SIG-M5 (cell line): Measurements from ENCODE around the gene CDC7.

Experiments
- DNase-seq: peaks from one replicate; lab custom pipeline; 2025; lab: John Stamatoyannopoulos, UW

CDC7 gene

DNA sequence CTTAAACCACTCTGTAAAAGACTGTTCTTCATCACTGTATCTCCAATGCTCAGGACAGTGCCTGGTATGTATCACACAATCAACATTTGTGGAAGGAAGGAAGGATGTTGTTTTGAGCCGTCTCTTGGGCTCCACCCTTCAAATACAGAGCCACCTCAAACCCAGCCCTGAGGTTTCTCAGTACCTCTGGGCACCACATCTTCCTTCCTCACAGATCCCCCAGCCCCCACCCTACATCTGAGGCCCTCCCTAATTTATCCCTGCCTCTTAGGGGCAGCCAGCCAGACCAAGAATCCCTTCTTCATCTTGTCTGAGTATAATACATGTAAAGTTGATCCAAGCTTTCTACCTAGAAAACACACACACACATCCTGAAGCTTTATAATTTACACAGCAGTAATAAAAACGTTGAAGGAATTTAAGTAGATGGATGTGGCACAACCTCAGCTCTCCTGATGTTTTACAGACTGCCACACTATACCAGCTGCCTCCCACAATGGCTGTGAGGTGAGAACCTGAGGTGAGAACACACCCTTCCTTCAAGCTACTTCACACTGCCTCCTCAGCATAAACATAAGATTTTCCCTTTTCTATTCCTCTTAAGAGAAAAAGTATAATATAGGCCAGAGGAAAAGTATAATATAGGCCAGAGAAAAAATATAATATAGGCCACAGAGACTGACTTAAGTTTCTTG, 48.5 kb downstream of the CDC7 start:
- DNase-seq: no peak

DNA sequence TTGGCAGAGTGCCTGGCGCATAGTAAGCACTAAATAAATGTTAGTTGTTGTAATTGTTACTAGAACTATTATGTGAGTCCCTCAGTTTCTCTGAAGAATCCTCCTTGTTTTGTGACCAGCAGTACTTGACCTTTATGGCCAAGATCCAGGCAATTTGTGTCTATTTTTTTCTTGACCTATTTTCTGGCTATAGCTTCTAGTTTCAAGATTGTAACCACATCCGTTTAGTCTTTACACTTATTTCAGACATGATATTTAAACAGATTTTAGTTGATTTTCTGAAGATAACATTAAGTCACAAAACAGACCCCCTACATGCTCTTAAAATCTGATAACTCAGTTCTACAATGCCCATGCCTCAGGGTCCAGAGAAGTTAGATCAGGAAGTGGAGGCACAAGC, 50.3 kb downstream of the CDC7 start:
- DNase-seq: no peak

DNA sequence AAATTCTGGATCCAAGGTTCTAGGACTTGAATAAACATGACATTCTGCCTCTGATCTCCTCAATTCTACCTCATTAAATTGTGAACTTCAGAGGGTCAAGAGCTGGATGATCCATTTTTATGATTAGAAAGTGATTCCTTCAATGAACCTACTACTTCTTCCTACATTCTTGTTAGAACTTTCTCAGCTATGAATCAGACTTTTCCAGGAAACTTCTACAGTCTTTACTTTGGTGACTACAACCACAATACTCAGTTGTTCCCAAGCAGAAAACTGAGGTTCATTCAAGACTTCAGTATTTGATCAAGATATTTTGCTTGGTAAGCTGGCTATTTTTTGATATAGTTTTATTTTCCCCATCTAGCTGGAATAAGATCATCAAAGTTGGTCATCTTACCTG, 51.4 kb downstream of the CDC7 start:
- no peak for DNase-seq

DNA sequence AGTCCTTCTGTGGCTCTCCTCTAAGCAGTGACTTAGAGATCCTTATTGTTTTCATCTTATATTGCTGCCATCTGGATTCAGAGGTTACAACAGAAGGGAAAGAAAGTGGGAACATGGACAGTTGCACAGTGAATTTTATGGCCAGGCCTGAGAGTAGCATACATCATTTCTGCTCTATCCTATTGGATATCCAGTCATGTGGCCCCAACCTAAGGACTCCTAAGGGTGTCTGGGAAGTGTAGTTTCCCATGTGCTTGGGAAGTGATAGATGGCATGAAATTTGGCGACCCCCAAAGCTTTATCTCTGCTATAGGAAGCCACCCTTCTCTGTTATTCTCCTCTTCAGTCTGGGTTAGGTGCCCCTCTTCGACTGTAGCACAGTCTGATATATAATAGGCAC, 51.9 kb downstream of the CDC7 start:
- no peak for DNase-seq

DNA sequence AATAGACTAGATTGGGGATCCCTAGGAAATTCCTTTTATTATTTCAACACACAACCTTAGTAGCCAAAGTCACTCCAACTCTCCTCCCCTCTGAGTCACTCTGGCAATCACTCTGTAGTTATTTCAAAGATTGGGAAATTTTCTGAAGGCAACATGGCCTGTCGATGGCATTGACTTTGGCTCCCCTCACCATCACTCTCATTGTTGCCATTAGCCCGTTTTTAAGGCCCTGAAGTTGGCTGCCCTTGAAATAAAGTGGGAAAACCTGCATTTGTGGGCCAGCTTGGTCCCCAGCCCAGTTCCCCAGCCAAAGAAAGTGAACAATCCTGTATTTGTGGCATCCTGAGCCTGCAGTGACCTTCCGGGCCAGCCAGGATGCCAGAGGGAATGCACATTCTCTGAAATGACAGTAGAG, 52.5 kb downstream of the CDC7 start:
- DNase-seq: no peak

DNA sequence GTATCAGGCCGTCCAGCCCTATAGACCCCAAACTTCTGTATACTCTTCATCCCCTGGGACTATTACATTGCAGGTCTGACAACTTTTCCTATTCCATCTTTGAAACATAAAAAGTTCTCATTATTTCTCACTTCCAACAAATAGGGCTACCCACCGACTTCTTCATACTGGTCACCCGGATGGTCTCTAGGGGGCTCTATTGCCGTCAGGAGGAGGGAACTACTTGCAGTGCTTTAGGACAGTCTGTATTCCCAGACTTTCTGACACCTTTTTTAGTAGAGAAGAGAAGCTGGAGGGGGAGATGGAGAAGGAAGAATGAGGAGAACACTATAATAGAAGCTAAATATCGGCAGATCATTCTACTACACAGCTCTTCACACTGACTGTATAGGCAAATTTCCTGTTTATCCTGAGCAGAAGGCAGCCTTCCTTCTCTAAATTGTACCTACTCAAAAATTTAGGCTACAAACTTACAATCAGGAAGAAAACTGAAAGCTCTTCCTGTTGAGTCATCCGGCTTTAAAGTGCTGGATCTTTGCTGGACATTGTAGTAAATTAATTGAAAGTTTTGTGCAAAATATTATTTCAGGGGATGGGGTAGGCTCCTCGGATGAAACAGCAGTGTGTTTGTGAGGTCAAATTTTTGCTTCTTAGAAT, 54.6 kb downstream of the CDC7 start:
- DNase-seq: no peak

DNA sequence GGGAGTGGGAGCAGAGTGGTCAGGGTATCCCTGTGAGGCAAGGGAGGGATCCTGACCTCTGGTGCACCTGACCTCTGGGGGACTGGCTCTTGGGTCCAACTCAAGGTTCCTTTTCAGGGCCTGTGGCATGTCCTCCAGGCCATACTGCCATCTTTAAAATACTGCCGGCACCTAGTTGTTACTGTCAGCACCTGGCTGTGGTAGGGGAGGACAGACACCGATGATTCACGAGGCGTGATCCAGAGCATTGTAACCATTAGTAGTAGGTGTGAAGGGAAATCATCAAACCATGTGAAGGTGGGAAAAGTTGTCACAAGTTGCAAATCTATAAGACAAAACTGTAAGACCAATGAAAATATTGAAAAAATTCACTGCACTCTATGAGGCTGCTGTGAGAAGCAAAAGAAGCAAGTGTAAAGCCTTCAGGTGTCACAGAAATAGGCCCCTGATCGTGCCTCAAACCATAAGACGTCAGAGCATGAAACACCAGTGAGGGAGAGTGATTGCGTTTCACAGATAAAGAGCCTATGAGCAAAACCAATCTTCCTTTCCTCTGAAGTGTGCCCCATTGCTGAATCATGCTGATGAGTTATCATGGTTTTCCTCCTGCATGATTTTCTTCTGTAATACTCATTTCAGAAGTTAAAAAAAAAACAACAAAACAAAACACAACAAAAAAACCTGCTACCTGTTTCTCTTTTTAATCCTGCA, 55.3 kb downstream of the CDC7 start:
- no peak for DNase-seq

DNA sequence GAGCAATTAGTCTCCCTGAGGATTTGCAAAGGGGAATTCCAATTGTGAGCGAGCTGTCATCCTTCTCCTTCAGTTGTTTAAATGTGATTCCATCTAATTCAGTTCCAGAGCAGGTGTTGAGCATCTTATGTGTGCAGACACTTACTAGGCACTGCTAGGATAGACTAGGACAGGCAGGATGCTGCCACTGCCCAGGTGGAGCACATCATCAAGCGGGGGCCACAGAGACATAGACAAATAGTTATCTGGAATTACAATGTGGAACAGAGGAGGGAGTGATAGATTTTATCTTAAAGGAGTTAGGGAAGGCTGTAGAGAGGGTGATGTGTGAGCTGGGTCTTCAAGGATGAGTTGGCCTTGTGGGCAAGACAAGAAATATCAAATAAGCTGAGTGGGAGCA, 55.9 kb downstream of the CDC7 start:
- no peak for DNase-seq

DNA sequence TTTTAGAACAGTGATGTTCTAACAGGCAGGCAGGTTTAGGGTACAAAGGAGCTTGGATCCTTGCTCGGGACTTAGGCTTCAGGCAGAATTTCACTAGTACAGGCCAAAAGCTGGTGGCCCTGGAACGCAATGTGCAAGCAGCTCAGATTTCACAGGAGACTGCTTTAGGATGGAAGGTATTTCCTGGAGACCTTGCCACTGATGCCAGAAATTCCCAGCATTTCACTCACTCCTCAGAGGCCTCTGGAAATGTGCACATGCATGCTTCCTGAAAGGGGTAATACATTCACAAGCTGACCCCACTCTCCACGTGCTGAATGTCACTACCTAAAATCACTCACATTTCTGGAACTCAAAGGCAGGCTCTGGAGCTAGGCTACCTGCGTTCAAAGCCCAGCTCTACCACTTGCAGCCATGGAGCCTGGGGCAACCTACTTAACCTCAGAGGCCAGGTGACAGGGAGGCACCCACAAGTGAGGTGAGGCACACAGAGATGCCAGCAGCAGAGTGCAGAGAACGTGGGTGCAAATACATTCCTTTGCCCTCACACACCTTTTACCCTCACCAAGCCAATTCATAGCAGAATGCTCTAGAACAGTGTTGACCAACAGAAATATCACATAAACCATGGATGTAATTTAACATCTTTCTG, 56.5 kb downstream of the CDC7 start:
- no peak for DNase-seq

DNA sequence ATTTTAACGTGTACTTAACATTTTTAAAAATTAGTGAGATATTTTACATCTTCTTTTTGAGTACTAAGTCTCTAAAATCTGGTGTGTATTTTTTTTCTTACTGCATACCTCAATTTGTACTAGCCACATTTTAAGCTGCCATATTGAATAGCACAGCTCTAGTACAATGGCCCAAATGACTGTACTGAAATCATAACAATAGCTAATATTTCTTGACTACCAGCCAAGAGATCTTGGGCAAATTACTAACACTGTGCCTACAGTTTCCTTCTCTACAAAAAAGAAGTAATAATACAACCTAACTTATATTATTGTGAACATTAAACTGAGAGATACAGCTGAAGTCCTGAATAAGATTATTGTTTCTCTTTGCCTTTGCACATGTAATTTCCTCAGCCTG, 57.2 kb downstream of the CDC7 start:
- no peak for DNase-seq

DNA sequence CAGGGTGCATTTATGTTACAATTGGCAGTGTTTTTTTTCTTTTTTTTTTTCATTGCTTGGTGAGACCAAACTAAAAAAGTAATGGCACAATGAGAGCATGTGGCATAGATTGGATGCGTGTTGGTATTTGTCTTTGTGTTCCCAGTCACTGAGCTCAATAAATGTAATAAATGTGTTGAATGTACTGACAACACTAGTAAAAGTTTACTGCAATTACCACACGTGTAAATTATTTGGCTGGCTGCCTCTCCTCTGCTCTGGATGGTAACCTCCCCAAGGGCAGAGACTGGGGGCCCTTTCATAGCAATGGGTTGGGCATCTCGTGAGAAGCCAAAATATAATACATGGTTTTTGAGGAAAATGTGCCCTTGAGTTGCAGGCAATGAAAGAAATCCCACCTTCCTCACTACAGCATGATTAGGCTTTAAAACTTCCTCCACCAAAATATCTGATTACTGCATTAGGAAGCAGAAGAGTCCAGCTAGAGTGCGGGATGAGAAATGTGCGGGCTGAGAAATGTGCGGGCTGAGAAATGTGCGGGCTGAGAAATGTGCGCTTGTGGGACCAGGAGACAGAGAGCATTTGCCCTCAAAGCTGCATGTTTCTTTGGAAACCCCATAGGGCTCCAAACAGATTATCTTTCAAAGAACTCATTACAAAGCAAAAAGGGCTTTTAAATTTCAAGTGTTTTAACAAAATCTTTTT, 58.5 kb downstream of the CDC7 start:
- no peak for DNase-seq

DNA sequence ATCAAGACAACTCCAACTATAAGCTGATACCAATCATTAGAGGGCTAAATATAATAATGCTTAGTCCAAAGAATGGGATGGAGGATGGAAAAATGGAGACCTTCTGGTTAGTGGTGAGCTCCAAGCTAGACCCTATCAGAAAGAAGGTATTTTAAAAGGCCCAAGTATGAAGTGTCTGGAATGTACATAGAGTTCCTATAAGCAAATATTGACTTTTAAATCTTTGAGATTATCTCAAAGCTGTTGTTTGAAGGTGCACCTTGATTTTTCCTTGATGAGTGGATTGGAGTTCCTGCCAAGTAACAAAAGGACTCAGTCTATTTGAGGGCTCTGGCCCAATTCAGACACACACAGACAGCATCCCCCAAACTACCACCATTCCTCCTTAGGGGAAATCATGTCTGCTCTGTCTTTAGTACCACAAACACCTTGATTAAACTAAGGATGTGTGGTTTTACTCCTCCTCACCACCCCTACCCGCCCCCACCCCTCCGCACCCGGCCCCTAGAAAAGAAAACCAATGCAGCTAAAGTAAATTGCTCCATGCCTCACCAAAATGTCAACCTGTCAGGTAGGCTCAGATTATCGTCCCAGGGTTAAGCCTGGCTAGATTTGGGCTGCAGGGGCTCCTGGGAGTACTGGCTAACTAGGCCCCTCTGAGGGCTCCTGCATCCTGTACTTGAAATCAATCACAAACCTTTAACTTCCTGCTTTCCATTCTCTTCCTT, 59.4 kb downstream of the CDC7 start:
- no peak for DNase-seq

DNA sequence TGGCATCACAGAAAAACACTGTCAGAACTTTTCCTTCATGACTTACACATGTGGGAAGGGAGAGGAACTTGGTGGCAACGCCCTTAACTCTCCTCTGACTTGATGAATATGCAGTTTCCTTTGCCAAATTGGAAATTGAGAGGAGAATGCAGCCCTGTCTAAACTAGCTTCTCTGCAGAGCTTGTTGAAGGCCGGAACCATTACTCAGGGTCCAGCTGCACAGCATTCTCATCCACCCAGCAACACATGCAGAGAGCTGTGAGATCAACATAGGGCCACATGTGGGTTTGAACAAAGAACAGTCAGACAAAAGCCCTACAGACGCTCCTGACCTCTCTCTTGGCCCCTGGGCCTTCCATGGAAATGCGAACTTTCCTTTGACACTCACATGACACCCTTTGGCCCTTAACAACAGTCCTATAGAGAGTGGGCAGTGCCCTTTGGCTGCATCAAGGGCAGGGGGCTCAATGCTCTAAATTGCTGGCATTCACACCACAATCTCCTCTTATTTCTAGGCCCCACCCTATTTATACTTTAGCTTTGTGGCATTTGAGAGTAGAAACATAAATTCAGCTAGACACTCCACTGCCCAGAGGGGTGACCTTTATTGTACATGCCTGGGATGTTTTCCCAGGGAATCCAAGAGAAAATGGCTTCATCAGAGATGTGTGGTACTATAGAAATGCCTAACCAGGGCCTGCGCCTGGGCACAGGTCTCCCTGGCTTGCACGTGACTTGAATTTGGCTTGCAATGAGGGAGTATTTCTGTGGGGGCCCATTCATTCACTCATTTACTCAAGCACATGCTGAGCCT, 64.4 kb downstream of the CDC7 start:
- DNase-seq: no peak

DNA sequence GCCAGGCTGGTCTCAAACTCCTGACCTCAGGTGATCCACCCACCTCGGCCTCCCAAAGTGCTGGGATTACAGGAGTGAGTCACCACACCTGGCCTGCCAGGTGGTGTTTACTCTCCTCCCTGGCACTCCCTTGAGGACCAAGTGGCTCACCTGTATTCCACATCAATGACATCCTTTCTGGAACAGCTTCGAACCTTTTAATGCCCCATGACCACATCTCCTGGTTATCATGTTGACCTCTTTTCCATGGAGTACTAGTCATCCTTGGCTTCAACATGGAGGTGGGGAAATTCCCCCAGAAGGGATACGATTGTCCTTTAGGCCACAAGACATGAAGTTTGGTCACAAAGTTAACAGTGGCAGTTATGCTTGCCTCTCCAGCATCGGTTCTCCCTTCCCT, 66.9 kb downstream of the CDC7 start:
- DNase-seq: no peak

DNA sequence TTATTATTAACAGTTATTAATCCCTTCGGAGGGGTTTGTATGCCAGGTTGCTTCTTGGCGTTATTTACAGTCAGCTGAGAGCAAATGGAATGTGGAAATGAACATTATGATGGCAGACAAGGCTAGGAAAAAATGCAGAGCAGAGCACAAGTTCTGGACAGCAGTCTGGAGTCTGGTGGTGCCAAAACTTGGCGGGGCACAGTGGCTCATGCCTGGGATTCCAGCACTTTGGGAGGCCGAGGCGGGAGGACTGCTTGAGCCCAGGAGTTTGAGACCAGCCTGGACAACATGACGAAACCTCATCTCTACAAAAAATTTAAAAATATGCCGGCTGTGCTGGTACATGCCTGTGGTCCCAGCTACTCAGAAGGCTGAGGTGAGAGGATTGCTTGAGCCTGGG, 67.6 kb downstream of the CDC7 start:
- no peak for DNase-seq

DNA sequence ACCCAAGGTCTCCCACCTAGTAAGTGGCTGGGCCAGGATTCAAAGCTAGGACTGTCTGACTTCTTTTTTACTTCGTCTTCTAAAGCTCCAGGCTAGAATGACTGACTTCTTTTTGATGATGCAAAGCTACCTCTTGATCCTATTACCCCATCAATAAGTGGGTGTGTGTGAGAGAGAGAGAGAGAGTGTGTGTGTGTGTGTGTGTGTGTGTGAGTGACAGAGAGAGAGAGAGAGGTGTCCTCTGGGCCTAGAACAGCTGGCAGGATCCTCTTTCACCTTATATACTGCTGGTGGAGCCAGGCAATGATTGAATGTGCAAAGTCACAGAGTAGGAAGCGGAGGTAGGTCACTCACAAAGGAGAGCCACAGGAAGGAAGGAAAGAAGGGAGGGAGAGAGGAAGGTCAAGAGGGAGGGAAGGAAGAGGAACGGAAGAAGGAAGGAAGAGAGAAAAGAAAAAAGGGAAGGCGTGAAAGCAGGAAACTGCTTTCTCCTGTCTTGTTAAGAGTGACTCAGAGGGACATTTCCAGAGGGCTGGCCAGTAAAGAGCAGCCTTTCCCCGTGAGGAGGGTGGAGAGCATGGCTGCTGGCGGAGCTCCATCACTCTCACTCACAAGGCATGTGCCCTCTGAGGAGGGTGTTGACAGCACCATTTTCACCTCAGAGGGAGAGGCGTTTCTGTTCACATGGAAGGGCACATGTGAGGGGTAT, 68.9 kb downstream of the CDC7 start:
- DNase-seq: no peak

DNA sequence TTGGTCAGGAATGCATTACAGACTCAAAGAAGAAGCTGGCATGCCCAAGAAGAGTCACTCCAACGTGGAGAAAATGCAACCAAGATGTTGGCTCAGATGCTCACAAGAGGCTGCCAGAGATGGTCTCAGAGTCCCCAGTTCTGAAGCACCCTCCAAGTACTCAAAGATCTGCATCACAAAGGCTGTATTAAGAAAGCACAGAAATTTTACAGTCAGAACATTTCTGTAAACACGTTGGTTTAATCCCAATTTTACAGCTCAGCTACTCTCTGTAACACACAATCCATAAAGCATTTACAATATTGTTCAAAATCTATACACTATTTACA, 69.4 kb downstream of the CDC7 start:
- no peak for DNase-seq

DNA sequence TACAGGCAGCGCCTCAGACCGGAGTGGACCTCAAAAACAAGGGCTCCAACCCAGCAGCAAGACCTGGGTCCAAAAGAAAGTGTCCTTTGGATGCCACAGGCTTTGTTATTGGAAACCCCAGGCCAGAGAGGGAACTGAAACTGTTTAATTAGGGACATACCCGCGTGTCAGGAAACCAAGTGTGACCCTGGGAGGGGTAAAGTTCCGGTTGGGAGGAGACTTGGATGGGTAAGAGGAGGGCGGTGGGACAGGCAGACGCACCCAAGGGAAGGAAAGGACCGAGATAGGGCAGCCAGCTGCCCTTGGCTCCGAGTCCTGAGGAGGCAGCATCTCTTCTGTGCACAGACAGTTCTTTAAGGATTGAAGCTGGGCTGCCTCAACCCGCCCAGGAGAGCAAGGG, 71.4 kb downstream of the CDC7 start:
- DNase-seq: no peak
